Peyer's patch (tissue), 4 donors: ENCODE results near the gene PFKFB3. TPM values are rescaled to one million over a fixed set of nuclear protein-coding genes. Genes with fewer than 3 reads are reported as not detected.

Experiments
- DNase-seq, 3 donors: peaks; one replicate each; pipeline ENCODE4 v3.0.0-alpha.2; 2017 to 2019
- H3K27ac ChIP-seq, 4 donors: fragments of 200-600 bp; sonication (generic); one replicate each; pipeline ENCODE4 v1.5.1; 2016 to 2019
- H3K27me3 ChIP-seq, 2 donors: fragments of 200-600 bp; sonication (generic); one replicate each; pipeline ENCODE4 v1.5.1; 2019
- H3K36me3 ChIP-seq, 3 donors: fragments of 200-600 bp; sonication (generic); one replicate each; pipeline ENCODE4 v1.5.1; 2016 to 2019
- H3K4me1 ChIP-seq, 4 donors: fragments of 200-600 bp; sonication (generic); one replicate each; pipeline ENCODE4 v1.5.1; 2016 to 2019
- H3K4me3 ChIP-seq, 4 donors: fragments of 200-600 bp; sonication (generic); 1 replicate in 3 of 4; 2 replicates in 1 of 4; pipeline ENCODE4 v1.5.1; 2016 to 2019; ENCODE audit warnings: mild to moderate bottlenecking in 1 of 4
- H3K9me3 ChIP-seq, 4 donors: fragments of 200-600 bp; sonication (generic); one replicate each; pipeline ENCODE4 v1.5.1; 2016 to 2019; ENCODE audit warnings: mild to moderate bottlenecking in 1 of 4
- POLR2A ChIP-seq, 2 donors: fragments of 450-650 bp; IDR thresholded peaks; one replicate each; pipeline ENCODE4 v1.5.1; 2017; ENCODE audit warnings: antibody characterized with exemption in 2 of 2, mild to moderate bottlenecking in 2 of 2, moderate library complexity in 2 of 2
- total RNA-seq, 4 donors: library from RNA; depleted of rRNA; stranded (reverse); fragments of >200 nt; gene quantifications; one replicate each; pipeline ENCODE4 v1.1.0, GENCODE V29; 2016
- TF ChIP-seq, protein P1 (sequence below), 6 experiments: fragments of 450-650 bp in 4 of 6; fragments of 200-600 bp in 2 of 6; sonication (generic) in 1 of 6; IDR thresholded peaks; one replicate each; pipeline ENCODE4 v1.5.1; 2017 to 2019; ENCODE audit warnings: antibody characterized with exemption in 6 of 6, mild to moderate bottlenecking in 3 of 6, moderate library complexity in 1 of 6

Gene PFKFB3
- total RNA-seq, 4 donors from 2014 or later: 15.2 to 85.0 (median 36.6) TPM

DNA sequence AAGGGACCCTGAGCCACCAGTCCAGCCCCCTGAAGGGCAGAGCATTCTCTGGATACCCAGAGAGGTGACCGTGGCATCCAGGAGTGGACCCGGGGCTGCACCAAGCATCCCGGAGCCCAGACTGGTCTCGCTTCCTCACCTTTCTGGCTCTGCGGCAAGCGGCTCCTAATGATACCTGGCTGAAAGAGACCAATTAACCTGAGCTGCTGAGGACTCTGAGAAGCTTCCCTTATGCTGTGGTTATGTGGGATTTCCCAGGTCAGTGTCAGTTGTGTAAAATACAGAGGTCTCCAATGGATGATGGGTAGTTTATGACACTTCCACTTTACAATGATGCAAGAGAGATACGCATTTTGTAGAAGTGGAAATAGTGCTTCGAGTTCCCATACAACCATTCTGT lies 51.5 kb downstream of the PFKFB3 start:
- H3K36me3 ChIP-seq: no peaks in the 10 kb centered on the region

DNA sequence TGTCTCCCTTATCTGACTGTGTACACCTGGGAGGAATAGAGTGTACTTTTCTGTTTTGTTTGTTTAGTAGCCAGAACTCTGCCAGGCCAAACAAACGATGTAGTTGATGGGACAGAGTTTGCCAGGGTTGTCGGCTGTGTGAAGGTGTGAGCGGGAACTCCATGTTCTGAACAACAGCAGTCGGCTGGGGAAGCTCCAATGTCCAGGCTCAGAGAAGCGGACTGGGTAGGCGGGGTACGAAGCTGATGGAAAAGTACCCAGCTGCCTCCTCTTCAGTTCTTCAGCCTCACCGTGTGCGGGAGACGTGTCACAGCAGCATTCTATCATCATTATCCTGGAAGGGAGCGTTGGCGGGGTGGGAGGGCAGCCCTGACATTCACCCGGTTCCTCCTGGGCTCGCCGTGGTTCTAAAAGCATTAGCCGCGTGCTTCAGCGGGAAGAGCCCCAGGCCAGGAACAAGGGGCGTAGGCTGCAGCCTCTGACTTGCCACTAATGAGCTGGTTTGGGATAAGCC lies 52.9 kb downstream of the PFKFB3 start:
- no peaks in the 10 kb centered on the region for H3K36me3 ChIP-seq
- H3K4me3 ChIP-seq: no peak overlapping the region
- H3K27ac ChIP-seq: no peak overlapping the region
- no peaks in the 10 kb centered on the region for H3K27me3 ChIP-seq
- H3K9me3 ChIP-seq: no peaks in the 10 kb centered on the region
- H3K4me1 ChIP-seq: no peaks in the 10 kb centered on the region
- DNase-seq: peak in 1 of 3 donors; percentile 29
- TF ChIP-seq, protein P1, sequence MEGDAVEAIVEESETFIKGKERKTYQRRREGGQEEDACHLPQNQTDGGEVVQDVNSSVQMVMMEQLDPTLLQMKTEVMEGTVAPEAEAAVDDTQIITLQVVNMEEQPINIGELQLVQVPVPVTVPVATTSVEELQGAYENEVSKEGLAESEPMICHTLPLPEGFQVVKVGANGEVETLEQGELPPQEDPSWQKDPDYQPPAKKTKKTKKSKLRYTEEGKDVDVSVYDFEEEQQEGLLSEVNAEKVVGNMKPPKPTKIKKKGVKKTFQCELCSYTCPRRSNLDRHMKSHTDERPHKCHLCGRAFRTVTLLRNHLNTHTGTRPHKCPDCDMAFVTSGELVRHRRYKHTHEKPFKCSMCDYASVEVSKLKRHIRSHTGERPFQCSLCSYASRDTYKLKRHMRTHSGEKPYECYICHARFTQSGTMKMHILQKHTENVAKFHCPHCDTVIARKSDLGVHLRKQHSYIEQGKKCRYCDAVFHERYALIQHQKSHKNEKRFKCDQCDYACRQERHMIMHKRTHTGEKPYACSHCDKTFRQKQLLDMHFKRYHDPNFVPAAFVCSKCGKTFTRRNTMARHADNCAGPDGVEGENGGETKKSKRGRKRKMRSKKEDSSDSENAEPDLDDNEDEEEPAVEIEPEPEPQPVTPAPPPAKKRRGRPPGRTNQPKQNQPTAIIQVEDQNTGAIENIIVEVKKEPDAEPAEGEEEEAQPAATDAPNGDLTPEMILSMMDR (IDR thresholded peaks at IDR 0.05): no peak
- no peak for TF ChIP-seq POLR2A (IDR thresholded peaks at IDR 0.05)

More for the DNA sequence above, 51.5 kb downstream of the PFKFB3 start:
- TF ChIP-seq, protein P1 (IDR thresholded peaks at IDR 0.05): no peak
- no peak for TF ChIP-seq POLR2A (IDR thresholded peaks at IDR 0.05)
- Histone ChIP-seq H3K4me1 (no peaks in the 10 kb centered on the region), H3K4me3 (no peak overlapping the region), H3K27ac (no peak overlapping the region), H3K27me3 (no peaks in the 10 kb centered on the region), H3K9me3 (no peaks in the 10 kb centered on the region)
- DNase-seq: peak in 1 of 3 donors; percentile 42

GRCh38 chr10:6256439-6256838 lies 53.7 kb downstream of the PFKFB3 start:
- no peak overlapping the region for H3K27ac ChIP-seq
- H3K36me3 ChIP-seq: no peaks in the 10 kb centered on the region
- no peaks in the 10 kb centered on the region for H3K4me1 ChIP-seq
- peak in 1 of 3 donors; percentile 29 for DNase-seq
- TF ChIP-seq POLR2A (IDR thresholded peaks at IDR 0.05): no peak
- TF ChIP-seq, protein P1 (IDR thresholded peaks at IDR 0.05): no peak
- no peaks in the 10 kb centered on the region for H3K27me3 ChIP-seq
- H3K4me3 ChIP-seq: no peak overlapping the region
- no peaks in the 10 kb centered on the region for H3K9me3 ChIP-seq

DNA sequence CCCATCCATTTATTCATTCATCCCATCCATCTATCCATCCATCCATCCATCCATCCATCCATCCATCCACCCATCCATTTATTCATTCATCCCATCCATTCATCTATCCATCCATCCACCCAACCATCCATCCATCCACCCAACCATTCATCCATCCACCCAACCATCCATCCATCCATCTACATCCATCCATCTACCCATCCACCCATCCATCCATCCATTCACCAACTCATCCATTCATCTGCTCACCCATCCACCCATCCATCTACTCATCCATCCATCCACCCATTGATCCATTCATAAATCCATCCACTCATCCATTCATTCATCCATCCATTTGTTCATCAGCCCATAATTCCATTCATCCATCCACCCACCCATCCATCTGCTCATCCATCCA lies 56.4 kb downstream of the PFKFB3 start:
- H3K27ac ChIP-seq: no peak overlapping the region
- H3K27me3 ChIP-seq: no peaks in the 10 kb centered on the region
- no peak for TF ChIP-seq POLR2A (IDR thresholded peaks at IDR 0.05)
- TF ChIP-seq, protein P1 (IDR thresholded peaks at IDR 0.05): no peak
- H3K9me3 ChIP-seq: no peaks in the 10 kb centered on the region
- H3K36me3 ChIP-seq: no peaks in the 10 kb centered on the region
- H3K4me1 ChIP-seq: no peaks in the 10 kb centered on the region
- DNase-seq: no peak
- H3K4me3 ChIP-seq: no peak overlapping the region

DNA sequence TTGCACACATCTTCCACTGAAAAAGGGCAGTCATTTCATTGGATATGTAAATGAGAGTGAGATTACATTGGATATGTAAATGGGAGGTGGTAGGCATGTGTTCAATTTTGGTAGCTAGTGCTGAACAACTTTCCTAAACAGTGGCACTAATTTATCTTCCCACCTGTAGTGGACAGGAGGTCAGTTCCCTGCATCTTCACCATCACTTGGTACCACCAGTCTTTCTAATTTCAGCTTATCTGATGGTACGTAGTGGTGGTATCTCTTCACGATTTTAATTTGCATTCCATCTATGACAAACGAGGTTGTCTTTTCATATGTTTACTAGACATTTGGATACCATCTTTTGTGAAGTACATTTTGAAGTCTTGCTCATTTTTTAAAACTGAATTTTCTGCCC lies 58.1 kb downstream of the PFKFB3 start:
- Histone ChIP-seq H3K4me3 (no peak overlapping the region), H3K4me1 (no peaks in the 10 kb centered on the region), H3K36me3 (no peaks in the 10 kb centered on the region), H3K27me3 (no peaks in the 10 kb centered on the region), H3K9me3 (no peaks in the 10 kb centered on the region), H3K27ac (no peak overlapping the region)
- TF ChIP-seq, protein P1 (IDR thresholded peaks at IDR 0.05): no peak
- no peak for TF ChIP-seq POLR2A (IDR thresholded peaks at IDR 0.05)
- DNase-seq: no peak

GRCh38 chr10:6267941-6268340 lies 65.2 kb downstream of the PFKFB3 start:
- no peak overlapping the region for H3K4me3 ChIP-seq
- no peaks in the 10 kb centered on the region for H3K36me3 ChIP-seq
- H3K9me3 ChIP-seq: no peaks in the 10 kb centered on the region
- TF ChIP-seq POLR2A (IDR thresholded peaks at IDR 0.05): no peak
- TF ChIP-seq, protein P1 (IDR thresholded peaks at IDR 0.05): no peak
- no peaks in the 10 kb centered on the region for H3K4me1 ChIP-seq
- no peak overlapping the region for H3K27ac ChIP-seq
- DNase-seq: no peak
- H3K27me3 ChIP-seq: no peaks in the 10 kb centered on the region
